Measurements from ENCODE around the gene SPDL1. TPM values are rescaled to one million over a fixed set of nuclear protein-coding genes. Genes with fewer than 3 reads are reported as not detected.

Gene SPDL1
- total and polyA plus RNA-seq, 2 of the 8 experiments (the other 6 are each of a cell fraction or from before 2014, with no cell fraction given) = 16.9 to 44.5 TPM

GRCh38 chr5:169649486-169649885 is 65.9 kb downstream of the SPDL1 start (continued):
- TF ChIP-seq ATF3 (IDR thresholded peaks at IDR 0.05; ENCODE audit: insufficient read depth, low read depth, low read length) (no peak), POU5F1 (IDR thresholded peaks at IDR 0.05; ENCODE audit: low read depth, low read length) (no peak), KDM4A (IDR thresholded peaks at IDR 0.05; ENCODE audit: low read depth, low read length, severe bottlenecking) (no peak), MAFK (IDR thresholded peaks at IDR 0.05; ENCODE audit: low read depth, low read length) (no peak), MAX (IDR thresholded peaks at IDR 0.05) (no peak), CTCF (IDR thresholded peaks at IDR 0.05; ENCODE audit: control extremely low read depth in 1 of 3, insufficient read depth in 1 of 3, low read depth in 1 of 3, low read length in 3 of 3) (no peak), RXRA (IDR thresholded peaks at IDR 0.05; ENCODE audit: insufficient read depth, low read depth, low read length) (no peak), GTF2F1 (IDR thresholded peaks at IDR 0.05; ENCODE audit: borderline replicate concordance, low read depth, low read length) (no peak)
